HTERT RPE-1 (cell line): ENCODE measurements around the gene PSMG3.

Source experiments
- in situ Hi-C: fragments of 300-500 bp; cut with MboI; formaldehyde crosslinking; loops from 4 replicates; pipeline ENCODE4 v1.14.3; 2020; ENCODE audit warnings: low sequenced_read_pairs

PSMG3 gene

GRCh38 chr7:1569833-1570632 lies at the start of gene PSMG3:
PSMG3 (minus strand) TSS chr7:1570032; CDS start chr7:1569339, 693 bp downstream.
- in situ Hi-C loops: no loop called here

- in situ Hi-C loops: no loop called here
Measured at GRCh38 chr7:1618475-1618874, 48.6 kb upstream of the PSMG3 start.

DNA sequence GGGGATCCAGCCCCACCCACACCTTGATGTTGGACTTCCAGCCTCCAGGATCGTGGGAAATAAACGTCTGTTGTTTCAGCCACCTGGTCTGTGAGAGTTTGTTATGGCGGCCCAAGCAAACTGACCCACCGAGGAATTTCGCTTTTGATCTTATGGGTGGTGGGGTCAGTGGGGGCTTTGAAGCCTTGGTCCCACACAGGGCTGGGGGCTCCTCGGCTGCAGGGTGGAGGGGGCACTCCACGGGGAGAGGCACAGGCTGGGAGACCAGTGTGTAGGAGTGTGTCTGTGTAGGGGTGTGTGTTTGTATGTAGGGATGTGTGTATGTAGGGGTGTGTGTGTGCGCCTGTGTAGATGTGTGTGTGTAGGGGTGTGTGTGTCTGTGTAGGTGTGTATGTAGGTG lies 48.1 kb upstream of the PSMG3 start:
- in situ Hi-C loops: no loop called here

DNA sequence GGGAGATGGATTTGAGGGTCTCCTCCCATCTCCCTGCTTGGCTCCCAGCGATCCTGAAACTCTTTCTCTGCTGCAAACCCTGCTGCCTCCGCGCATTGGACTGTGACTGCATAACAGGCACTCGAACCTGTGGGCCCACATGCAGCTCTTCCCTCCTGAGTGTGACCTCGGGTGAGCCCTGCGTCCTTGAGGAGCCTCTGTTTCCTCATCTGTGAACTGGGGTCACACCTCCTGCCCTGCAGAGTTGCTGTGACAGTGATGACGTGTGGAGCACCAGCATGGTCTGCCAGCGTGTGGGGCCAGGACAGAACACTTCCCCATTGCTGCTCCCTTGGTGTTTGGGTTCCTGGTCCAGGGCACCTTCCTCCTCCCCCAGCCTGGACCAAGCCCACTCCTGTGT lies 46.9 kb upstream of the PSMG3 start:
- in situ Hi-C loops: no loop called here

- in situ Hi-C loops: no loop called here
Measured at GRCh38 chr7:1611708-1612241, 41.9 kb upstream of the PSMG3 start.

DNA sequence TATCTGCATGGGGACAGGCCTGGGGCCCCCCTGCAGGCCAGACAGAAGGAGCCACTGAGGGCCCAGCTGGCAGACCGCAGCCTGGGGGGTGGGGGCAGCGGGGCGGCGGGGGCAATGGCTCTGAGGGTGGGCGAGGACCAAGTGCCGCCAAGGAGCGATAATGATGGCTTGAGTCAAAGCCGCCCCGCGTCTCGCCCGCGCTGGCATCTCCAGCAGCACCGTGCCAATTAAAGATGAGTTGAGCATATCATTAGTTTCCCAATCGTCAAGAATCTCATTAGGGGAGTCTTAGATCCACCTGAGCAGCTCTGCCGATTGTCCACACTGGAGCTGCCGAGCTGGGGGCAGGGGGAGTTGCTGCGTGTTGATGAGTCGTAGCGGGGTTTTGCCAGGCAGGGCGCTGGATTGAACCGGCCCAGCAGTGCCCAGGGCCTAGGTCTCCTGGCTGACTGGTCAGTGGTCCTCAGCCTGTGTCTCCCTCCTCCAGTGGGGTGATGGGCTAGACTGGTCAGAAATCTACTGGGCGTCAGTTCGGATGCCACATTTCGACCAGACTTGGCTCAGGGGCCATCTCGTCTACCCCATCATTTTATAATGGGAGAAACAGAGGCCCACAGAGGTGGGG lies 41.0 kb upstream of the PSMG3 start:
- in situ Hi-C loops: no loop called here

DNA sequence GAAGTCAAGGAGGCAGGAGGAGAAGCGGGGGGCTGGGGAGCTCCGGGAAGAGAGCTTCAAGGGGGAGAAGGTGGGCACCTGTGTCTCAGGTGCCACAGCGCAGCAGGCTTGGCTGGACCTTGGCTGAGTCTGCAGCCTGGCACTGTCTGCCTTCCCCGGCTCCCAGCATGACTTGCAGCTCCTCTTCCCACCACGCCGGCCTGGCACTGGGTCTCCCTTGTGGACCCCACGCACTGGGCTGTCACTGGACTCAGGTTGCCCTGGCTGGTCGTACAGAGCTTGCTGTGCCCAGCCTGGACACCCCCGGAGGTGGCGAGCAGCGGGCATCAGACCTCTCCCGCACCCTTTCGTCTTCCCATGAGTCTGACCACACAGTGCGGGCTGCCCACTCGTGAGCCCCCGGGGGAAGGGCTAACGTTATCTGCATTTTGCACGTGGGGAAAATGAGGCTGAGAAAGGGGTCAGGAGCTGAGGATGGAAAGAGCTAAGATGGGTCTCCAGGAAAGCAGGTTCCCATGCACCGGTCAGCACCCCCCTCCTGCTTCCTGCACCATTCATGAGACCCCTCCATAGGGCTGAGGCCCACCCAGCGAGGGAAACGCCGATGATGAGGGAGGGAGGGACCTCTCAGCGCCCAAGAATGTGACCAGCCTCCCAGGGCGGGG lies 40.3 kb upstream of the PSMG3 start:
- in situ Hi-C loops: no loop called here

GRCh38 chr7:1609023-1609422 lies 39.2 kb upstream of the PSMG3 start:
- in situ Hi-C loops: no loop called here

- in situ Hi-C loops: no loop called here
Measured at GRCh38 chr7:1608318-1608717, 38.5 kb upstream of the PSMG3 start.

DNA sequence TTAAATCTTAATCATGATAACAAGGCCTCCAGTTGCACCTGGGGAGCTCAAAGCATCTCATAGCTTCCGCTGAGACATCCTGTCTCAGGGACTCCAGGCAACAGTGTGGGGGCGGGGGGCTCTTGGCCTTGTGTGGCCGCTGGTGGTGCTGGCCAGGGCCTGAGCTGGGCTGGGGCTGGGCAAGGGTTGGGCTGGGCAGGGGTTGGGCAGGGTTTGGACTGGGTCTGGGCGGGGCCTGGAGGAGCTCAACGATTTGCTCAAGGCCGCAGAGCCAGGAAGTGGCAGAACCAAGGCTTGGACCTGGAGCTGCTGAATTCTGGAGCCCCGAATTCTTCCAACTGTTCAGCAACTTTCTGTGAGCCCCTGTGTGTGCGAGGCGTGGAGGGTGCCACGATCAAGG lies 37.9 kb upstream of the PSMG3 start:
- in situ Hi-C loops: no loop called here

- in situ Hi-C loops: no loop called here
Measured at GRCh38 chr7:1607001-1607400, 37.2 kb upstream of the PSMG3 start.

DNA sequence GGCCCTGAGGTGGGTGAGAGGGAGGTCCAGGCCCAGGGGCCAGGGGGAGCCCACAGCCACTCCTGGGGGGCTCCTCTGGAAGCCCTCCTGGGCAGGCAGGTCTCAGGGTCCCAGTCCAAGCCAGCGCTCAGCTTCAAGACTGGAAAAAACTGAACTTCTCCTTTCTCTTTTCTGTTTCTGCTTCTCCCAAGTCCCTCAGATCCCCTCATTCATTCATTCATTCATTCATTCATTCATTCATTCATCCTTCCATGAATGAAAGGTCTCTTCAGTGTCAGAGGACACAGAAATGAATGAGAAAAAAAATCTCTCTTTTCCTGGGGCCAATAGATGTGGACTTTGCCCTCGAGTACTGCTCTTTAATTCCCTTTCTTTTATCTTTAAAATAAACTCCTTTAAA lies 34.6 kb upstream of the PSMG3 start:
- in situ Hi-C loops: no loop called here

DNA sequence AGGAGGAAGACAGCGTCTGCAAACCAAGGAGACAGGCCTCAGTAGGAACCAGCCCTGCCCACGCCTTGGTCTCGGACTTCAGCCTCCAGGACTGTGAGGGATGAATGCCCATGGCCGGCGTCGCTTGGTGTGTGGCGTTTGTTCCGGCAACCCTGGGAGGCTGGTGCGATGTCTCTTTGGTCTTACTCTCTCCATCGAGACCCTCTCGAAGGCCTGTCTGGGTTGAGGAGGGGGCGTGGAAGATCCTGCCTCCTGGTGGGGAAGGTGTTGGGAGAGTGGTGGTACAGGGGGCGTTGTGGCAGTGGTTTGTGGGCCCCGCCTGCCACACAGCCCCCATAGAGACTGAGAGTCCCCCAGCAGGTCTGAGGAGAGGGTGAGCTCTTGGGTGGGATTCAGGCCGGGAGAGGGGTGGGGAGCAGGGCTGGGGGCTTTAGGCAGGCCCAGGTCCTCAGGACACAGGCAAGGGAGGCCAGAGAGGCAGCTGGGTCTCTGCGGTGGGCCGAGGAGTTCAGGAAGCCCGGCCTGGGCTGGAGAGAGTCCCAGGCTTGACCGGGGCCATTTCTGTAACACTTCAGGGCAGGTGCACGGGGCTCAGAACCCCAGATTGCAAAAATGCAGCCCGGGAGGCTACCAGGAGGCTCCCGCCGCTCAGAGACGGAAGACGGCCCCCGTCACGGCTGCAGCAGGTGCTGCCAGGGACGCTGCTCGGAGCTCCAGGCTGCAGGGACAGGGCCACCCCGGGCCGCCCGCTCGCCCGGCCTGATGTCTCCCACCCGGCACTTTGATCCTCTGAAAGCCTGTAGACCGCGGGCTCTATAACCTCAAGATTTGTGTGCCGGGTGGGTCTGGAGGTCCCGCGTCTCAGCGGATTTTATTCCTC lies 33.8 kb upstream of the PSMG3 start:
- in situ Hi-C loops: no loop called here

DNA sequence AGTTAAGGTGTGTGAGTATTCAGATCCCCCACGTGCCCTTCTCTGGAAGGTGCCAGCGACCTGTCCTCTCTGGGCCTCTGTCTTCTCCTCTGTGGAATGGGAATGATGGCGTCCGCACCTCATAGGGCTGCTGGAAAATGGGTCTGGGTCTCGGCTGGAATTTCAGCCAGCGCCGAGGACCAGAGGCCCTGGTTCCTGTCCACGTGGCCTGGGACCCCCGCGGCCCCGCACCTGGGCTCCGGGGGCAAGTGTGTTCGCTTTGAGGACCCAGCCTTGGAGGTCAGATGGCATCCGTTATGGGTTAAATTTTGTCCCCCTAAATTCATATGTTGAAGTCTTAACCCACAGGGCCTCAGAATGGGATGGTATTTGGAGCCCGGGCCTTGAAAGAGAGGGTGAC lies 32.6 kb upstream of the PSMG3 start:
- in situ Hi-C loops: no loop called here

DNA sequence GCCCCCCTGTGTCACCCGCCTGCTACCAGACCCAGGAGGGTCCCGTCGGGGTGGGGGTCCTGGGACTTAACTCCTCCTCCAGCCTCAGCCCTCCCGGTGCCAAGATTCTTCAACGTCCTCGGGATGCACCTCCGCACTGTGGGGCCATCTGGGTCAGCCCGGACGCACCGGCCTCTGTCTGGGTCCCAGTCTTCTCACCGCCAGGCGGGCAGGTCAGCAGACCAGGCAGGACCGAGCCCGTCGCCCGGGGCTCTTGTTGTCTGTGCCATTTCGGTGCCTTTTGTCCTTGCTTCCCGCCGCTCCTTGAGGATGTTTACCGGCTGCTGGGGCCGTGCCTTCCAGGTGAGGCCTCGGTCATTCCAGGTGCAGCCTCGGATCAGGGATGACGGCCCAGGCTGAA lies 32.1 kb upstream of the PSMG3 start:
- in situ Hi-C loops: no loop called here

DNA sequence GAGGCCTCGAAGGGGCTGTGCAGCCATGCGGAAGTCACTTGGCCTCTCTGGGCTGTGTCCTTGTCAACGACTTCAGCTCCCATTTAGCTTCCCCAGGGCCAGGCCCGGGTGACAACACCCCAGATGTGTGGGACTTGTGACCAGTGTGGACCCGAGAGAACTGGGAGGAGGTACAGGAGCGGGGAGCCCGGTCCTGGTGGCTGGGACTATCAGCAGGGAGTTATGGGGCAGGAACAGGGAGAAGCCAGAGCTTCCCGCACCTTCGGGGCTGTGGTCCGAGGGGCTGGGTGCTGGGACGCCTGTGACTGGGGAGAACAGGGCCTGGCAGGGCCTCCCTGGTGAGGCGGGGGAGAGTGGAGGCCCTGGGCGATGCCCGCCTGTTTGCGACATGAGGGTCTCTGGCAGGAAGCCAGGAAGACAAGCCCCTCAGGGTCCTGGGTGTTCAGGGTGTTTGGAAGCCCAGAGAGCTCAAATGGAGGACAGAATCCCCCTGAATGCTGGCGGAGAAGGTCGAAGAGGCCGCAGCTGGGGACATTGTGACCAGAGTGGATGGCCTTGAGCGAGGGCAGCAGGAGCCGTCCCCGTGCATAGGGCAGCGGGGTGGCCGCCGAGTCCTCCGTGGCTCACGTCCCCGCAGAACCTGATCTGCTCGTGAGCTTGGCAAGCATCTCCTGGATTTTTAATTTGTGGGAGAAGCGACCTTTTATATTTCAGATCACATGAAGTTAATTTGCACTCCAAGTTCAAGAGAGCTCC lies 30.0 kb upstream of the PSMG3 start:
- in situ Hi-C loops: no loop called here

GRCh38 chr7:1598961-1599639 lies 29.3 kb upstream of the PSMG3 start:
- in situ Hi-C loops: no loop called here

DNA sequence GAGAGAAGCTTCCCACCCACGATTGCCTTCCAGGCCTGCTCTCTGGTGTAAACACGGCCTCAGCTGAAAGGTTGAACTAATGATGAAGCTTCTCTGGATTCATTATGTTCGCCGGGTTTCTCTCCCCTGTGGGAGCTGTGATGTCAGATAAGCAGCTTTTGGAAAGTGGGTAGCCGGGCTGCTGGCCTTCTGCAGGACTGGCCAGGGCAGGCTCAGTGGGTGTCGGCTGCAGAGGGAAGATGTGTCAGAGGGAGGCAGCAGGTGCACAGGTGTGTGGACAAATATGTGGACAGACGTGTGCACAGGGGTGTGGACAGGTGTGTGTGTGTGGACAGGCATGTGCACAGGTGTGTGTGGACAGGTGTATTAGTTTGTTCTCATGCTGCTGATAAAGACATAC lies 28.5 kb upstream of the PSMG3 start:
- in situ Hi-C loops: no loop called here

- in situ Hi-C loops: no loop called here
Measured at GRCh38 chr7:1597791-1598190, 28.0 kb upstream of the PSMG3 start.
